HS-5 (cell line): ENCODE measurements around the gene SNAPIN.

Experiments used
- DNase-seq: peaks from one replicate; pipeline ENCODE4 v3.0.0-alpha.2; 2012; ENCODE audit warnings: low read depth

Gene SNAPIN

GRCh38 chr1:153658400-153659174 is at the start of gene SNAPIN:
Gene SNAPIN (plus strand): TSS chr1:153658703. CDS start chr1:153658744, 41 bp downstream.
- DNase-seq = peak; percentile 62

- peak; percentile 97 for DNase-seq
Observed at GRCh38 chr1:153608742-153609584, 49.5 kb upstream of the SNAPIN start.

GRCh38 chr1:153609585-153609907 is 49.0 kb upstream of the SNAPIN start:
- DNase-seq = no peak

GRCh38 chr1:153610334-153610733 is 48.2 kb upstream of the SNAPIN start:
- no peak for DNase-seq

- DNase-seq = no peak
Observed at GRCh38 chr1:153610811-153611301, 47.6 kb upstream of the SNAPIN start.

GRCh38 chr1:153611356-153611755 is 47.1 kb upstream of the SNAPIN start:
- no peak for DNase-seq

GRCh38 chr1:153612111-153612754 is 46.3 kb upstream of the SNAPIN start:
- no peak for DNase-seq

GRCh38 chr1:153612755-153613331 is 45.7 kb upstream of the SNAPIN start, which contains the start of gene S100A16:
Gene S100A16 (minus strand): TSS chr1:153613137. CDS start chr1:153608151, 4,986 bp downstream.
- no peak for DNase-seq

- DNase-seq = no peak
Observed at GRCh38 chr1:153613406-153613805, 45.1 kb upstream of the SNAPIN start.

- DNase-seq = no peak
Observed at GRCh38 chr1:153614189-153614900, 44.2 kb upstream of the SNAPIN start.

GRCh38 chr1:153614906-153615305 is 43.6 kb upstream of the SNAPIN start:
- DNase-seq = no peak

GRCh38 chr1:153615406-153615805 is 43.1 kb upstream of the SNAPIN start:
- DNase-seq = no peak

- DNase-seq = no peak
Observed at GRCh38 chr1:153616144-153616916, 42.2 kb upstream of the SNAPIN start, which contains the start of gene S100A14. Gene S100A14 (minus strand): TSS chr1:153616325. CDS start chr1:153615858, 467 bp downstream.

GRCh38 chr1:153616917-153617311 is 41.6 kb upstream of the SNAPIN start:
- DNase-seq = no peak

- no peak for DNase-seq
Observed at GRCh38 chr1:153617663-153618062, 40.8 kb upstream of the SNAPIN start.

- no peak for DNase-seq
Observed at GRCh38 chr1:153619171-153619570, 39.3 kb upstream of the SNAPIN start.

- no peak for DNase-seq
Observed at GRCh38 chr1:153623101-153623500, 35.4 kb upstream of the SNAPIN start.

- DNase-seq = no peak
Observed at GRCh38 chr1:153624965-153625611, 33.4 kb upstream of the SNAPIN start.

GRCh38 chr1:153626477-153626903 is 32.0 kb upstream of the SNAPIN start:
- DNase-seq = no peak
